ENCODE measurements around the gene SLX4IP. TPM values are rescaled to one million over a fixed set of nuclear protein-coding genes. Genes with fewer than 3 reads are reported as not detected.

SLX4IP gene
- total RNA-seq, 1 donor from 2014 or later: 5.3 TPM

DNA sequence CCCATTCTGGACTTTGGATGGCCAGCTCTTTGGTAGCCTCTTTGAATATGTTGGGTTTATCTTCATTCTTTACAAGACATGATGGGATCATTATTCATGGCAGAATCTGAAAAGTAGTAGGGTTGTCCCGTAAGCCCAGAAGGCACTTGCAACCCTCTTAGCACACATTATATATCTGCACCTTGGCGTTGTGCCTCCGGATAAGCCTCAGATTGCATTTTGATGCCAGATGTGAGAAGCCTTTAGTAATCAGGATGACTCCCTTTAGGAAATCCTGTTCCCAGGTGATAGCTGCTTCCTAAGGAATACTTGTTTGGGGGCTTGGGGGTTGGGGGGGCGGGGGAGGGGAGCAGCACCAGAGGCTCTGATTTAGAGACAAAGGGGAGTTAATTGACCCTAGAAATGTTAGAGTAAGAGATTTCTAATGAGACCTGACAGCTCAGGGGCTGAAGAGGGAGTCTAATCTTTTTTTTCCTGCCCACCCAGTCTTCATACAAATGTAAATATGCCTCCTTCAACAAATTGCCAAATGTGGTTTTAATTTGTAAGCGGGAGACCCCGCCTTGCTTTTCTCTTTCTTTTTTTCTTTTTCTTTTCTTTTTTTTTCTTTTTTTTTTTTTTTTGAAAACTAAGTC lies 183.6 kb downstream of the SLX4IP start:
- intact Hi-C loops (cut with micrococcal nuclease): no loop called here

- intact Hi-C loops (cut with micrococcal nuclease): no loop called here
Observed at GRCh38 chr20:10619427-10619826, 184.3 kb downstream of the SLX4IP start.

- intact Hi-C loops (cut with micrococcal nuclease): no loop called here
Observed at GRCh38 chr20:10621149-10621548, 186.0 kb downstream of the SLX4IP start.

DNA sequence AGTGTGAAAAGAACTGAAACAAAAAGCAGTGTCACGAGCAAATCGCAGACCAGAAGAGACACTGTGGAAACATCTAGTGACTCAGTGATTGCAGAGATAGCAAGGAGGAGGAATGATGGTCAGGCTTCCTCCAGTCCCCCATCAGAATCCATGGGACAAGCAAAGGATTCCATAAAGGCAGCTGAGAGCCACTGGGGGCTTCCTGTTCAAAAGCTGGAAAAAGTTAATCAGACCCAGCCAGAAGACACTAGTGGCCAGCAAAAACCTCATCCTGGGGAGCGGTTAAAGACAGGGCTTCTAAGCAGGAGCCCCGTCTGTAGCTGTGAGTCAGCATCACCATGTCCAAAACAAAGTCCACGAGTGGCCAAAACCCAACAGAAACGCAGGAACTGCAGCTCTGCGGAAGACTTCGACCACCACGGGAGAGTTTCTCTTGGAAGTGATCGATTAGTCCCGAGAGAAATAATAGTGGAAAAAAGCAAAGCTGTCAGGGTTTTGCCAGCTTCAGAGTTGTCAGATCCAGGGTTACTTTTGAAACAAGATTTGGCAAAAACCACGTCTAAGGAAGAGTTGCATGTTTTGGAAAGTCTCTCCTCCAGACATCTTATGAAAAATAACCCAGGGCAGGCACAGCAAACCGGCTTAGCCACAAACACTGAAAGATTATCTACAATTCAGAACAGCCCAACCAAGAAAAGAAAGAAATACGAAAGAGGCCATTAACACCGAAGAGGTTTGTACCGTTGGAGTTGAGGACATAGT lies 187.7 kb downstream of the SLX4IP start:
- intact Hi-C loops (cut with micrococcal nuclease): no loop called here

GRCh38 chr20:10625641-10626040 lies 190.5 kb downstream of the SLX4IP start:
- intact Hi-C loops (cut with micrococcal nuclease): no loop called here

GRCh38 chr20:10626896-10627295 lies 191.8 kb downstream of the SLX4IP start:
- intact Hi-C loops (cut with micrococcal nuclease): no loop called here

DNA sequence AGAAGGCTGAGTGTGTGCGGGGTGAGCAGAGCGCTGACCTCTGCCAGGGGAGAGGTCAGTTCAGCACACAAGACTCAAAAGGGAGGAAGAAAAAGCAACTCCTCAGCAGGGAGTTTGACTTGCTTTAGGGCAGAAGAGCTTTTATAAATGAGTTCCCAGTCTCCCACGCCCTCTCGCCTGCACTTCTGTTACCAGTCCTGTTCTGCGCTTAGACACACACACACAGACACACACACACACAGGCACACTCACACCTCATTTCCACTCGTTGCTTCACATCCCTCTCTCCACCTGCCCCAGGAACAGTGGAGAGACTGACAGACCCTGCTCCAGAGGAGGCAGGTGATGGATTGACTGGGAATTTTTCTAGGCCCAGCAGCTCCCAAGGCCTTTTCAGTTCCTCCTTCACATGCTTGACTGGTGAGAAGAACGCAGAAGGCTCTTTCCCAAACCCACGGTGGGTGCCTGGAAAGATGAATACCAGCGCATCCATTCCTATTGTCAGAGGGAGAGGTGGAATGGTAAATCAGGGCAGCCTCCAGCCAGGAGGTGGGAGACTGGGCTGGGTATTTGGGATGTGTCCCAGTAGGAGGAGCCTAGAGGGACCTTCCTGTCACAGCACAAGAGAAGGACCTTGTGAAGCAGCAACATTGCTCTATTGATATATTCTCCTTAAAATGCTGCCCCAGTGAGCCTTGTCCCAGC lies 195.0 kb downstream of the SLX4IP start:
- intact Hi-C loops (cut with micrococcal nuclease): no loop called here

- intact Hi-C loops (cut with micrococcal nuclease): no loop called here
Observed at GRCh38 chr20:10631126-10631525, 196.0 kb downstream of the SLX4IP start.

- intact Hi-C loops (cut with micrococcal nuclease): no loop called here
Observed at GRCh38 chr20:10632721-10633509, 197.8 kb downstream of the SLX4IP start.

DNA sequence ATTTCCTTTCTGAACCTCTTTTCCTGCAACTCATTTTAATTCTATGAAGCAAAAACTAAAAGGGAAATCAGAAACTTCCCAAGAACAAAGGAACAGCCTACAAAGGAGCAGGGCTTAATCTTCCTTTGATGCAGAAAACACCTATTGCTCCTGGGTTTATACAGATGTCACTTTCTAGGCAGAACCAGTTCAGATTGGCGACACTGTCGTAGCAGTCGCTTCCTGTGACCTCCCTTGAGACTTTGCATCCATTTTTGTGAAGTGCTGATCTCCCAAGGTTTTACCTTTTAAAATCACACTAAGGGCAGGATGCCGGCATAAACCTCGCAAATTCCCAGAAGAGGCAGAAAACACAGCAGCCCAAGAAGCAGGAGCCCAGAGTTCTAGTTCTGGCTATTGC lies 198.6 kb downstream of the SLX4IP start:
- intact Hi-C loops (cut with micrococcal nuclease): no loop called here

- intact Hi-C loops (cut with micrococcal nuclease): no loop called here
Observed at GRCh38 chr20:10634211-10634610, 199.1 kb downstream of the SLX4IP start.

DNA sequence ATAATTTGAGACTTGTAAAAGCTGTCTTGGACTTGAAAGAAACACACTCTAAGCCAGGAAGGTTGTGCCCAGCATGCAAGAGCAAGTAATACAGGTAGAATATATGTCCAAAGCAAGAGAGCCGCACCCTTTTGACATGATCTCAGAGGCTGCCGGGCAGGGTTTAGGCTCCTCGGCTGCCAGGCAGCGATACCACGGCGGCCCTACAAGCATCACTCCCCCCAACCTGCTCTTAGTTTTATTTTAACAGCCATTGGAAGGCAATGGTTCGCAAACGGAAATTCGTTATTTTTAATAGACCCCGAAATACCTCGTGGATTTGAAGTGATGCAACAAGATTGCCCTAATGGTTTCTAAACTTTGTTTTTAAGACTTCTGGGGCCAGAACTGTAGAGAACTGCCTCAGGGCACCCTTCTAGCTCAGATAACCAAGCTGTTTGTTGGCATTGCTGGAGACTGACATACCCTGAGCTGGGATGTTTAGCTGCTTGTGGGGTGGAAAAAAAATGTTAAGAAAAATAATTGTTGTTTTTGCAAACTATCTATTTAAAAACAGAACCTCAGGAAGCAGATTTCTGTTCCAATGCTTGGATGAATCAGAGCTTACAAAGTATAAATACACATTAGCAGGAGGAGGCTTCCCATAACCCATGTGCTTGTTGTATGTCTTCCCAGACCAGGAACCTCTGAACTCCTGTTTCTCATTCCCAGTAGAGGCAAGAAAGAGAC lies 199.7 kb downstream of the SLX4IP start:
- intact Hi-C loops (cut with micrococcal nuclease): no loop called here

DNA sequence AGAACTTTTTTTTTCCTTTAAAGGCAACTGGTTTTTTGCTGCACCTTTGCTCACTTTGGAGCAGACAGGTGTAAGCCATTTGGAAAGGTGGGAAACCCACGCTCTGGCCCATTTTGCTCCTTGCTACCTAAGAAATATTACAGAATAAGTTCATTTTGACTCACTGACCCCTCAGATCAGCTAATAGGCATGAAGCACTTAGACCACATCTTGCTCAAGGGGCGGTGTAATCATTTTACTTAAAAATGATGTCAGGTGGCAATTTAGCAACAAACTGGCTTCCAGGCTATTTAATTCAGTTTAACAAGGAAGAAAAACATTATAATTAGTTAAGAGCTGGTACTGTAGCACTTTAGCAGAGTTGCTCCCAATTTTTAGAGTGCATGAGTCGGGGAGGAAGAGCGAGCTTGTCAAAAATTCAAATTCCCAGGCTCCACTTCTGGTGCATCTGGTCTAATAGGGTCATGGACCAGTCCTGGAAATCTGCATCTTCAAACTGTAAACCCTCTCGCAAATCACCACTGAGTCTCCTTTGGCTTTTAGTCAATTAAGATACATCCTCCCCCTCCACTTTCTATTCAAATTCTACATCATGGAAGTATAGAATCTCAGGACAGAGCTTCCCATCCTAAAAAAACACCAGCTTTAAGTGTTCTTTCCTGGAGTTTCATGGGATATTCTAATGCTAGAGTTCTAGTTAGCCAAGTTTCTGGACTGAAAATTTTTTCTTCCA lies 200.5 kb downstream of the SLX4IP start:
- intact Hi-C loops (cut with micrococcal nuclease): no loop called here

GRCh38 chr20:10636326-10636818 lies 201.3 kb downstream of the SLX4IP start:
- intact Hi-C loops (cut with micrococcal nuclease): no loop called here

DNA sequence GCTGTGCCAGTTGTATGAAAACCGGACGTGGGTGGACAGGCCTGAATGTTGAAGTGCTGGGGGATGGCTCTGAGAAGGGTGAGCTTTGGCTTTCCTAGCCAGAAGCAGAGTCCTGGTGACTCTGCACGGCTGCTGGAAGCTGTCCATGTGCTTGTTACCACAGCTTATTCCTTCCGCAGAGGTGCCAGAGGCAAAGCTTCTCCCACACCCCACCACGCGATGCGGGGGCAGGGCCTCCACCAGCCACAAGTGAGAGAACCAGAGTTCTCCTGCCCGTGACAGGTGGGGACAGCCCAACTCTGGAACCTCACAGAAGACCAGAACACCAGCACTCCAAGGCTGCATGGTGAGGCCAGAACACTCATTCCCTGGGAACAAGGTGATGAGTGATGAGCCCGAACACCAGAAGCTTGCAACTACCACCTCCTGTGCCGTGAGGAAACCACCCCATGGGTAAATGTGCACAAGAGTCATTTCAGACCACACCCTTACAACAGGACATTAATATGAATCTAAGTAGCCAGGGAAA lies 202.0 kb downstream of the SLX4IP start:
- intact Hi-C loops (cut with micrococcal nuclease): no loop called here

DNA sequence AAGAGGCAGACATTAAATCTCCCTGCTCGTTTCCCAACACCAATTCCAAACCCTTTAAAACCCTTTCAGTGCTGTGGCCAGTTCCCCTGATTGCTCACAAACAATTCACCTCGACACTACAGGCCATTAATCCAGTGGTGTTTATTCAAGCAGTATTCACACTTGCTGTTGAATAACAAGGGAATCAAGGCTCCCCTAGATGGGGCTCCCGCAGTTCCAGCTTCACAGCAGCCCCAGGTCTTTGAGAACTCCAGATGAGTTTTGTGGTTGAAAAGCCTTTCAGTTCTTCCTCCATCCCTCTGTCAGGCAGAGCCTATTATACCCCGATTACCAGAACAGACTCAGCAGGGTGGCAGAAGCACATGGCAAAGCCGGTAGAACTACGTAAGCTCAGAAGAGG lies 202.5 kb downstream of the SLX4IP start:
- intact Hi-C loops (cut with micrococcal nuclease): no loop called here

GRCh38 chr20:10639077-10639736 lies 204.1 kb downstream of the SLX4IP start:
- intact Hi-C loops (cut with micrococcal nuclease): no loop called here

- intact Hi-C loops (cut with micrococcal nuclease): no loop called here
Observed at GRCh38 chr20:10639737-10640556, 204.8 kb downstream of the SLX4IP start.

Measured in T-helper 1 cell treated with Interleukin-12 subunit alpha and Interleukin-12 subunit beta and Interleukin-4 antibody, amounts not matched to agents 30 ng/mL and 1 ng/mL, for 36 hours (primary cell).